SK-N-SH (cell line): ENCODE measurements around the gene PTPRD. TPM values are rescaled to one million over a fixed set of nuclear protein-coding genes. Genes with fewer than 3 reads are reported as not detected.

Experiments used
- CTCF ChIA-PET: fragments of 300-600, 350-600 bp; formaldehyde crosslinking; extraction: SDS; loops from one replicate; lab custom pipeline; 2021; lab: Yijun Ruan, JAX
- POLR2A ChIA-PET: fragments of 350-600 bp; sonication (Branson Sonifier 250); formaldehyde crosslinking; extraction: SDS; loops from one replicate; lab custom pipeline; 2020; ENCODE audit warnings: antibody characterized with exemption, inconsistent platforms; lab: Yijun Ruan, JAX
- DNase-seq: peaks from one replicate; pipeline ENCODE4 v3.0.0; 2012
- H2AFZ ChIP-seq: fragments of 200-600 bp; sonication (generic); 2 replicates; pipeline ENCODE4 v1.8.1; 2016; ENCODE audit warnings: antibody characterized with exemption, mild to moderate bottlenecking, low read depth
- H3F3A ChIP-seq: fragments of 200-600 bp; sonication (generic); replicated peaks from 2 replicates; pipeline ENCODE3; 2016; ENCODE audit warnings: antibody characterized with exemption, mild to moderate bottlenecking; ENCODE audit not compliant: insufficient read depth
- H3K27ac ChIP-seq, 2 experiments: fragments of 200-500 bp in 1 of 2; fragments of 200-600 bp in 1 of 2; sonication (Bioruptor generic) in 1 of 2; sonication (generic), shearing (Covaris generic) in 1 of 2; 2 replicates each; pipeline versions ENCODE4 v1.5.1 to v1.6.1; 2014 to 2016; ENCODE audit warnings: low read depth in 2 of 2, inconsistent platforms in 1 of 2, low read length in 1 of 2, mild to moderate bottlenecking in 1 of 2, mixed read lengths in 1 of 2
- H3K27me3 ChIP-seq: fragments of 200-600 bp; sonication (generic), shearing (Covaris generic); 2 replicates; pipeline ENCODE4 v1.6.1; 2016; ENCODE audit warnings: mixed run types; ENCODE audit not compliant: insufficient read depth
- H3K36me3 ChIP-seq, 2 experiments: fragments of 200-500 bp in 1 of 2; fragments of 200-600 bp in 1 of 2; sonication (Bioruptor generic) in 1 of 2; sonication (generic) in 1 of 2; replicated peaks in 1 of 2; 2 replicates each; pipeline versions ENCODE3 to v1.5.1; 2014 to 2016; ENCODE audit warnings: low read length in 1 of 2, mild to moderate bottlenecking in 1 of 2; ENCODE audit not compliant: insufficient read depth in 2 of 2, control insufficient read depth in 1 of 2
- H3K4me1 ChIP-seq, 2 experiments: fragments of 200-500 bp in 1 of 2; fragments of 200-600 bp in 1 of 2; sonication (Bioruptor generic) in 1 of 2; sonication (generic), shearing (Covaris generic) in 1 of 2; 2 replicates each; pipeline versions ENCODE4 v1.5.1 to v1.6.1; 2014 to 2016; ENCODE audit warnings: low read depth in 1 of 2, low read length in 1 of 2, mixed run types in 1 of 2; ENCODE audit not compliant: insufficient read depth in 2 of 2, control insufficient read depth in 1 of 2
- H3K4me2 ChIP-seq: fragments of 200-600 bp; sonication (generic), shearing (Covaris generic); 2 replicates; pipeline ENCODE4 v1.6.1; 2017; ENCODE audit warnings: mixed run types
- H3K4me3 ChIP-seq, 2 experiments: fragments of 200-500 bp in 1 of 2; fragments of 200-600 bp in 1 of 2; sonication (Bioruptor generic) in 1 of 2; sonication (generic), shearing (Covaris generic) in 1 of 2; 2 replicates each; pipeline versions ENCODE4 v1.5.1 to v1.8.1; 2014 to 2016; ENCODE audit warnings: low read depth in 2 of 2, inconsistent platforms in 1 of 2, low read length in 1 of 2, mild to moderate bottlenecking in 1 of 2, mixed read lengths in 1 of 2, moderate library complexity in 1 of 2
- H3K79me2 ChIP-seq: fragments of 200-600 bp; sonication (generic); 2 replicates; pipeline ENCODE4 v1.8.1; 2017; ENCODE audit warnings: mild to moderate bottlenecking; ENCODE audit not compliant: insufficient read depth
- H3K9ac ChIP-seq: fragments of 200-600 bp; sonication (generic); 2 replicates; pipeline ENCODE4 v1.6.1; 2017; ENCODE audit warnings: mixed run types
- H3K9me2 ChIP-seq: fragments of 200-600 bp; sonication (generic); 2 replicates; pipeline ENCODE4 v1.6.1; 2017; ENCODE audit warnings: mixed run types
- H3K9me3 ChIP-seq: fragments of 200-600 bp; sonication (generic); 2 replicates; pipeline ENCODE4 v1.6.1; 2017; ENCODE audit warnings: mixed run types, mild to moderate bottlenecking, moderate library complexity
- H4K20me1 ChIP-seq: fragments of 200-600 bp; sonication (generic); 2 replicates; pipeline ENCODE4 v1.6.1; 2017; ENCODE audit warnings: mild to moderate bottlenecking, mixed run types; ENCODE audit not compliant: insufficient read depth
- EP300 ChIP-seq, 2 experiments: IDR thresholded peaks; 2 replicates each; pipeline versions ENCODE4 v1.4.0 to v1.6.1; 2012; ENCODE audit warnings: borderline replicate concordance in 1 of 2, low read depth in 1 of 2, low read length in 1 of 2
- EZH2phosphoT487 ChIP-seq: fragments of 200-600 bp; sonication (generic); IDR thresholded peaks from 2 replicates; pipeline ENCODE4 v1.6.1; 2017; ENCODE audit warnings: low read depth, mixed run types, mild to moderate bottlenecking, antibody characterized with exemption, moderate library complexity, borderline replicate concordance
- FOXJ3 ChIP-seq: sonication (generic); formaldehyde crosslinking; IDR thresholded peaks from 2 replicates; pipeline ENCODE4 v1.5.1; 2020; ENCODE audit warnings: mild to moderate bottlenecking, missing genetic modification reagents
- GABPA ChIP-seq: IDR thresholded peaks from 2 replicates; pipeline ENCODE4 v1.4.0; 2012; ENCODE audit warnings: low read depth, mild to moderate bottlenecking
- JUND ChIP-seq: IDR thresholded peaks from 2 replicates; pipeline ENCODE4 v1.4.0; 2012
- NFIC ChIP-seq: IDR thresholded peaks from 2 replicates; pipeline ENCODE4 v1.4.0; 2012; ENCODE audit warnings: borderline replicate concordance
- NRF1 ChIP-seq: IDR thresholded peaks from 2 replicates; pipeline ENCODE4 v1.6.1; 2012; ENCODE audit warnings: low read depth, mild to moderate bottlenecking, low read length
- POLR2AphosphoS5 ChIP-seq: IDR thresholded peaks from 2 replicates; pipeline ENCODE4 v1.6.1; 2012; ENCODE audit warnings: low read depth, low read length
- WGBS: methylation state at CpG from one replicate; pipeline ENCODE4 v1.1.6; 2017; ENCODE audit warnings: low lambda C conversion rate; 5-methylcytosine and 5-hydroxymethylcytosine counted together
- polyA plus RNA-seq, 3 experiments: library from polyadenylated mRNA; depleted of rRNA; stranded (reverse); fragments of >200 nt; gene quantifications; 2 replicates each; pipeline ENCODE4 v1.2.3, GENCODE V29; 2012
- TF ChIP-seq, protein P1 (sequence below): IDR thresholded peaks from 2 replicates; pipeline ENCODE4; 2012
- TF ChIP-seq, protein P2 (sequence below): fragments of 150-350 bp; IDR thresholded peaks from 2 replicates; pipeline ENCODE4 v1.6.1; 2016; ENCODE audit warnings: mild to moderate bottlenecking, low read depth, low read length

PTPRD gene
- polyA plus RNA-seq, 1 of the 3 experiments (the other 2 are of a cell fraction): 0.15 TPM

DNA sequence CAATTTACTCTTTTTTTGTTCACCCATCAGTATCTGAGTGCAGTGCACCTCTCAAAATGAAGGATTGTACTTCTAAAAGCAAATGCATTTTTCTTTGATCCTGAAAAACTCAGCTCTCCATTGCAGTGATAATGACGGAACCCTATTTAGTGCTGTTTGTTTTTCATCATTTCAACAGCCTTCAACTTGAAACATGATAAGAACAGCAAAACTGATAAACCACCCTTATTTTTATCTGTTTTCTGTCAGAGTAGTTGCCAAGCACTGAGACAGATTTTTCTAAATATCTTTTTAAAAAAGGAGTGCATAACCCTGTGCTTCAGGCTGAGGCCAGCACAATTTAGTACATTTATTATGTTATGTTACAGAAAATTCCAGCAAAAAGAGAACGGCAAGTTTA is 2263.4 kb downstream of the PTPRD start (continued):
- TF ChIP-seq, protein P1, sequence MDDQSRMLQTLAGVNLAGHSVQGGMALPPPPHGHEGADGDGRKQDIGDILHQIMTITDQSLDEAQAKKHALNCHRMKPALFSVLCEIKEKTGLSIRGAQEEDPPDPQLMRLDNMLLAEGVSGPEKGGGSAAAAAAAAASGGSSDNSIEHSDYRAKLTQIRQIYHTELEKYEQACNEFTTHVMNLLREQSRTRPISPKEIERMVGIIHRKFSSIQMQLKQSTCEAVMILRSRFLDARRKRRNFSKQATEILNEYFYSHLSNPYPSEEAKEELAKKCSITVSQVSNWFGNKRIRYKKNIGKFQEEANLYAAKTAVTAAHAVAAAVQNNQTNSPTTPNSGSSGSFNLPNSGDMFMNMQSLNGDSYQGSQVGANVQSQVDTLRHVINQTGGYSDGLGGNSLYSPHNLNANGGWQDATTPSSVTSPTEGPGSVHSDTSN: no peak
- TF ChIP-seq NRF1: no peak
- TF ChIP-seq NFIC: no peak
- TF ChIP-seq POLR2AphosphoS5: no peak
- no peak for TF ChIP-seq JUND
- no peak for TF ChIP-seq EZH2phosphoT487
- TF ChIP-seq, protein P2, sequence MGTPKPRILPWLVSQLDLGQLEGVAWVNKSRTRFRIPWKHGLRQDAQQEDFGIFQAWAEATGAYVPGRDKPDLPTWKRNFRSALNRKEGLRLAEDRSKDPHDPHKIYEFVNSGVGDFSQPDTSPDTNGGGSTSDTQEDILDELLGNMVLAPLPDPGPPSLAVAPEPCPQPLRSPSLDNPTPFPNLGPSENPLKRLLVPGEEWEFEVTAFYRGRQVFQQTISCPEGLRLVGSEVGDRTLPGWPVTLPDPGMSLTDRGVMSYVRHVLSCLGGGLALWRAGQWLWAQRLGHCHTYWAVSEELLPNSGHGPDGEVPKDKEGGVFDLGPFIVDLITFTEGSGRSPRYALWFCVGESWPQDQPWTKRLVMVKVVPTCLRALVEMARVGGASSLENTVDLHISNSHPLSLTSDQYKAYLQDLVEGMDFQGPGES: no peak
- TF ChIP-seq FOXJ3: peak; percentile 62; the same call in 1 of the 2 replicates

DNA sequence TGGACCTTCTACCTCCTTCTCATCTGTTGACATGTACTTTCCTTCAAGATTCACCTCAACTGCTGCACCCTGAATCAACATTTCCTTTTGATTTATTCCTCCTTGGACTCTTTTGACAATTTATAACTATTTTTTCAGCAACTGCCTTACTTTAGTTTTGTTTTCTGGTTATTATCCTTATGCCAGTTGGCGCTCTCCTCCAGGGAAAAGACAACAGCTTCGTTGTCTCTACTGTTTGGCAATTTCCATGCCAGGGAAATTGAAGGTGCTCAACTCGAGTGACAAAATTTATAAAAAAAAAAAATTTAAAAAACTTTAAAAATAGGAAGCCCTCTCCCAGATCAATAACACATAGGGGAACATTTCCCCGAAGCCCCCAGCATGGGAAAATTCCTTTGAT is 2264.0 kb downstream of the PTPRD start:
- Histone ChIP-seq H3K79me2 (no peaks in the 10 kb centered on the region), H3K4me1 (peaks cover 0 to 8% of the 10 kb centered on the region in 2 experiments; a peak in 2 of 4 replicates), H3K4me2 (no peak overlapping the region), H2AFZ (no peak overlapping the region), H3K9me2 (no peaks in the 10 kb centered on the region), H3K27ac (peak overlapping the region in 1 of 2 experiments; percentile 84; a peak in 1 of 4 replicates), H3K4me3 (no peak overlapping the region), H3K9ac (no peak overlapping the region), H4K20me1 (no peaks in the 10 kb centered on the region), H3F3A (no peaks in the 10 kb centered on the region), H3K36me3 (no peaks in the 10 kb centered on the region), H3K27me3 (no peaks in the 10 kb centered on the region), H3K9me3 (no peaks in the 10 kb centered on the region)
- ChIA-PET CTCF (no interaction called here), POLR2A (interaction anchor here (0.6 kb wide), 1 partner anchor 351 kb away, joined by 3 read pairs; no protein-coding TSS in a partner anchor)
- WGBS: 47% methylated on average over 4 of the region's 4 CpGs
- no peak for DNase-seq
- TF ChIP-seq GABPA (no peak), JUND (no peak), NFIC (no peak)

DNA sequence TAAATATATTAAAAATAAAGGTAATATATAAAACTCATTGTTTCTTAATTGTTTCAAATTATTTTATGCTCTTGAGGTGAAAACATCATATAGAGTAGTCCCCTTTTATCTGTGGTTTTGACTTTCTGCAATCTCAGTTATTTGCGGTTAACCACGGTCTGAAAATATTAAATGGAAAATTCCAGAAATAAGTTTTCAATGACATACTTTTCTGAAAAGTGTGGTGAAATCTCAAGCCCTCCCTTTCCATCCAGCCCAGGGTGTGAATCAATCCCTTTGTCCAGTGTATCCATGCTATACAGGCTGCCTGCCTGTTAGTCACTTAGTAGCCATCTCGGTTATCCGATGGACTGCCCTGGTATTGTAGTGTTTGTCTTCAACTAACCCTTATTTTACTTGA is 2266.5 kb downstream of the PTPRD start:
- no peaks in the 10 kb centered on the region for H3K9me2 ChIP-seq

More for the DNA sequence above, 2266.5 kb downstream of the PTPRD start:
- no peak for TF ChIP-seq EP300 (IDR thresholded peaks at IDR 0.05; ENCODE audit: borderline replicate concordance in 1 of 2, low read depth in 1 of 2, low read length in 1 of 2)
- no peak for TF ChIP-seq NRF1
- no peak for TF ChIP-seq JUND
- H3K36me3 ChIP-seq: no peaks in the 10 kb centered on the region
- no peak overlapping the region for H3K9ac ChIP-seq
- H3K79me2 ChIP-seq: no peaks in the 10 kb centered on the region
- WGBS: 66% methylated on average over 4 of the region's 4 CpGs
- peaks cover 0 to 13% of the 10 kb centered on the region in 2 experiments; a peak in 2 of 4 replicates for H3K4me1 ChIP-seq
- DNase-seq: no peak
- no peak overlapping the region for H3K4me3 ChIP-seq
- H3K27me3 ChIP-seq: no peaks in the 10 kb centered on the region
- no peaks in the 10 kb centered on the region for H3K9me3 ChIP-seq
- no peaks in the 10 kb centered on the region for H3F3A ChIP-seq
- no peak overlapping the region for H3K27ac ChIP-seq
- H3K4me2 ChIP-seq: no peak overlapping the region
- H4K20me1 ChIP-seq: no peaks in the 10 kb centered on the region
- ChIA-PET CTCF (interaction anchor here (0.6 kb wide), 1 partner anchor 9 kb away, joined by 3 read pairs; no protein-coding TSS in a partner anchor), POLR2A (no interaction called here)
- no peak overlapping the region for H2AFZ ChIP-seq
